ENCODE results near the gene LRRC18. TPM values are rescaled to one million over a fixed set of nuclear protein-coding genes. Genes with fewer than 3 reads are reported as not detected.

Gene LRRC18
- total and polyA plus RNA-seq, 10 of the 15 experiments (the other 5 are each of a cell fraction or from before 2014, with no cell fraction given) = 0.16 to 0.47 (median 0.24) TPM; not detected in 6

DNA sequence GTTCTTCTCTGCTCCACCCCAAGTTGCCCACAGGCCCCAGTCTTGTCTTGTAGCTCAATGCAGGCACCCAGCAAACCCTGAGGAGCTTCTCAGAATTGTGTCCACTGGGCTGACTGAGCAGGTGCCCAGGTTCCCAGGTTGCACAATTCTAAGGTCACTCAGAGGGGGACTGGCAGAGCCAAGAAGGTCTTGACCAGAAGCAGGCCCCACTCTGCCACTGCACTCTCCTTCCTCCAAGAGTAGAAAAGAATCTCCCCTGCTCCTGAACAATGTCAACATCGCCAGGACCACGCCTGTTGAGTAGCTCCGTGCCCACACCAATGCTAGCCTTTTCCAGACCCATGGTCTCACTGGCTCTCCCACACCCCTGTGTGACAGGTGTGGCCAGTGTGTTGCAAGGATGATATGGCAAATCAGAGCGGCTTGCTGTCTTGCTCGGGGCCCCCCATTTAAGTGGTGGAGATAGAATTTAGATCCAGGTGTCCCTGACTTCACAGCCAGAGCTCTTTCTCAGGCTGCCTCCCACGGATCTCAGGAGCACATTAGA, 577 bp downstream of the LRRC18 start:
- Histone ChIP-seq H3K4me1 (ENCODE audit: control insufficient read depth, insufficient read depth, low read length) (no peaks in the 10 kb centered on the region), H3K4me3 (no peak overlapping the region), H3K36me3 (ENCODE audit: control insufficient read depth in 2 of 2, insufficient read depth in 2 of 2, low read length in 1 of 2) (peaks cover 4 to 9% of the 10 kb centered on the region in 2 experiments; a peak in 3 of 4 replicates), H3K9ac (ENCODE audit: control insufficient read depth, insufficient read depth, low read length) (no peak overlapping the region), H3K79me2 (ENCODE audit: control insufficient read depth, insufficient read depth, low read length) (no peaks in the 10 kb centered on the region), H3K9me3 (replicated peaks; ENCODE audit: control insufficient read depth, insufficient read depth, low read length) (no peaks in the 10 kb centered on the region), H2AFZ (ENCODE audit: control insufficient read depth, low read depth, low read length) (no peak overlapping the region), H3K4me2 (ENCODE audit: control insufficient read depth, insufficient read depth) (no peak overlapping the region), H3K27ac (ENCODE audit: control insufficient read depth, insufficient read depth) (no peak overlapping the region), H4K20me1 (ENCODE audit: control insufficient read depth, insufficient read depth) (no peaks in the 10 kb centered on the region), H3K27me3 (replicated peaks in 1 of 2; ENCODE audit: control insufficient read depth in 2 of 2, insufficient read depth in 2 of 2, low read length in 1 of 2) (no peaks in the 10 kb centered on the region)
- TF ChIP-seq CHD2 (IDR thresholded peaks at IDR 0.05; ENCODE audit: borderline replicate concordance, low read depth, low read length) (no peak), SUPT20H (IDR thresholded peaks at IDR 0.05; ENCODE audit: borderline replicate concordance, control insufficient read depth, low read depth, low read length) (no peak), SREBF2 (IDR thresholded peaks at IDR 0.05; ENCODE audit: low read length) (no peak), MYB (IDR thresholded peaks at IDR 0.05; ENCODE audit: borderline replicate concordance, low read depth, low read length) (no peak), NFYB (IDR thresholded peaks at IDR 0.05; ENCODE audit: insufficient read depth, low read depth, low read length) (no peak), NR2C2 (IDR thresholded peaks at IDR 0.05; ENCODE audit: borderline replicate concordance, control insufficient read depth, insufficient read length, low read depth) (no peak), CEBPZ (IDR thresholded peaks at IDR 0.05; ENCODE audit: low read depth, low read length) (no peak), ZBTB40 (IDR thresholded peaks at IDR 0.05; ENCODE audit: borderline replicate concordance) (no peak), BCLAF1 (IDR thresholded peaks at IDR 0.05) (no peak), PKNOX1 (IDR thresholded peaks at IDR 0.05) (no peak), ESRRA (IDR thresholded peaks at IDR 0.05; ENCODE audit: low read length) (no peak), SMAD5 (IDR thresholded peaks at IDR 0.05; ENCODE audit: low read depth) (no peak)
- no peak for FAIRE-seq
- 72% methylated on average over 6 of the region's 6 CpGs for WGBS (ENCODE audit: insufficient coverage, insufficient replicate concordance, low lambda C conversion rate, missing lambda C conversion rate)
- ATAC-seq = no peak
- ChIA-PET RAD21 (ENCODE audit: unreplicated experiment) (interaction anchor here (1.3 kb wide), 1 partner anchor 282 kb away, joined by 3 read pairs; no protein-coding TSS in a partner anchor), CTCF (interaction anchor here (2.6 kb wide), 1 partner anchor 282 kb away, joined by 11 read pairs; no protein-coding TSS in a partner anchor), SMC1A (ENCODE audit: uncharacterized antibody, unreplicated experiment) (no interaction called here), POLR2A (no interaction called here)
- in situ Hi-C loops (cut with MboI) (no loop called here), intact Hi-C loops (cut with micrococcal nuclease; ENCODE audit: unreplicated experiment) (no loop called here)
- no peak for DNase-seq (ENCODE audit: low read depth, low spot score)
- BruUV-seq (replicated peaks) = no TSS peak
